NT2/D1 (cell line): Measurements from ENCODE around the gene GFM1.

ENCODE experiments used
- SUZ12 ChIP-seq: IDR thresholded peaks from 2 replicates; pipeline ENCODE4 v1.6.1; 2011; ENCODE audit not compliant: insufficient read length, insufficient read depth; ENCODE audit errors: extremely low read depth
- YY1 ChIP-seq: IDR thresholded peaks from 2 replicates; pipeline ENCODE4 v1.6.1; 2011; ENCODE audit not compliant: insufficient read length, insufficient read depth
- ZNF274 ChIP-seq: IDR thresholded peaks from 2 replicates; pipeline ENCODE4 v1.6.1; 2011; ENCODE audit warnings: mild to moderate bottlenecking, low read depth, low read length

DNA sequence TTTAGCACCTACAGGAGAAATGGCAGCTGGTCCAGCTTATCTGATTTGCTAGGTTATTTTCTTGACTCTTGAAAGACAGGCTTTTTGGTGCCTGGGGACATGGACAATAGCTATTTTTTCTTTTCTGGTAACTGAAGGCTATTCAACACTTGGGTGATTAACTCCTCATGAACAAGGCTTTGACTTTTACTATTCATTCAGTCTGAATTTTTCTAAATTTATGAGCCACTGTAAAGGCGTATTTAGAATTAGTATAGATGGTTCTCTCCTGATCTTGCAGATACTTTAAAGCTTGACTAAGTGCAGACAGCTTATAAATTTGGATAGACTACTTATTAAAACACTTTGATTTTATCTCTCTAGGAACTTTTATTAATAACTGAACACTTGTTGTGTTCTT, 18.4 kb upstream of the GFM1 start:
- TF ChIP-seq ZNF274 (no peak), SUZ12 (no peak), YY1 (no peak)
